Upper lobe of left lung (tissue), 6 donors: ENCODE data around the gene PPM1E. TPM values are rescaled to one million over a fixed set of nuclear protein-coding genes. Genes with fewer than 3 reads are reported as not detected.
"Not testable (repeated sequence)": the region's sequence is repeated elsewhere in the genome, so short reads cannot be mapped to it uniquely, and the experiment has no call there.

ENCODE experiments used
- ATAC-seq, 2 donors: fragments of 200-7000 bp; cut with Tn5 transposase; one replicate each; pipeline ENCODE4 v1.9.1; 2022; ENCODE audit warnings: mild to moderate bottlenecking in 2 of 2, moderate library complexity in 2 of 2; ENCODE audit not compliant: low FRiP score in 2 of 2
- DNase-seq, 2 donors: peaks; one replicate each; pipeline ENCODE4 v3.0.0-alpha.2; 2019 to 2020
- H3K27ac ChIP-seq, 4 donors: fragments of 200-600 bp; sonication (generic); one replicate each; pipeline ENCODE4 v1.5.1; 2016 to 2019
- H3K27me3 ChIP-seq, 4 donors: fragments of 200-600 bp; sonication (generic); one replicate each; pipeline ENCODE4 v1.5.1; 2017 to 2019
- H3K36me3 ChIP-seq, 4 donors: fragments of 200-600 bp; sonication (generic); one replicate each; pipeline ENCODE4 v1.5.1; 2016 to 2019
- H3K4me1 ChIP-seq, 4 donors: fragments of 200-600 bp; sonication (generic); one replicate each; pipeline ENCODE4 v1.5.1; 2018 to 2019
- H3K4me3 ChIP-seq, 4 donors: fragments of 200-600 bp; sonication (generic); one replicate each; pipeline ENCODE4 v1.5.1; 2017 to 2019; ENCODE audit warnings: mild to moderate bottlenecking in 2 of 4, moderate library complexity in 1 of 4
- H3K9me3 ChIP-seq, 4 donors: fragments of 200-600 bp; sonication (generic); one replicate each; pipeline ENCODE4 v1.5.1; 2018 to 2019
- CTCF ChIP-seq, 6 experiments: fragments of 450-650 bp in 4 of 6; fragments of 200-600 bp in 2 of 6; sonication (generic) in 2 of 6; IDR thresholded peaks; one replicate each; pipeline ENCODE4 v1.5.1; 2016 to 2019; ENCODE audit warnings: antibody characterized with exemption in 6 of 6
- EP300 ChIP-seq, 4 donors: sonication (generic); formaldehyde crosslinking; IDR thresholded peaks; one replicate each; pipeline ENCODE4 v1.5.1; 2017; ENCODE audit warnings: antibody characterized with exemption in 4 of 4, control low read depth in 2 of 4
- POLR2A ChIP-seq, 4 donors: fragments of 450-650 bp; IDR thresholded peaks; one replicate each; pipeline ENCODE4 v1.5.1; 2016 to 2017; ENCODE audit warnings: antibody characterized with exemption in 4 of 4, mild to moderate bottlenecking in 2 of 4
- POLR2AphosphoS5 ChIP-seq, 2 donors: sonication (generic); formaldehyde crosslinking; IDR thresholded peaks; one replicate each; pipeline ENCODE4 v1.5.1; 2017; ENCODE audit warnings: antibody characterized with exemption in 2 of 2
- WGBS, 2 donors: methylation state at CpG; one replicate each; pipeline ENCODE4 v1.1.5; 2017 to 2018; 5-methylcytosine and 5-hydroxymethylcytosine counted together
- total RNA-seq, 6 donors: library from RNA; depleted of rRNA in 4 of 6; stranded (reverse); fragments of >200 nt in 4 of 6; gene quantifications; one replicate each; pipeline versions ENCODE4 v1.1.0 to v1.2.1, GENCODE V29; 2016 to 2021
- donor health status: DM: no; HTN: no; CAD: no; lungs with moderate emphysema.
- donor health status: DM: no; HTN: yes; CAD: no; lungs with severe emphysema.

The PPM1E gene
- total RNA-seq, 6 donors from 2014 or later = under 0.01 to 0.76 (median 0.18) TPM

GRCh38 chr17:58741121-58741625, 14.5 kb upstream of the PPM1E start:
- TF ChIP-seq CTCF (IDR thresholded peaks at IDR 0.05) (no peak), POLR2A (IDR thresholded peaks at IDR 0.05) (no peak)
- no peak for ATAC-seq
- Histone ChIP-seq H3K27me3 (no peaks in the 10 kb centered on the region), H3K4me1 (no peaks in the 10 kb centered on the region), H3K36me3 (no peaks in the 10 kb centered on the region), H3K27ac (no peak overlapping the region), H3K4me3 (no peak overlapping the region), H3K9me3 (no peaks in the 10 kb centered on the region)
- WGBS, 2 donors = 76 to 82% methylated on average over 8 of the region's 8 CpGs
- no peak for DNase-seq

DNA sequence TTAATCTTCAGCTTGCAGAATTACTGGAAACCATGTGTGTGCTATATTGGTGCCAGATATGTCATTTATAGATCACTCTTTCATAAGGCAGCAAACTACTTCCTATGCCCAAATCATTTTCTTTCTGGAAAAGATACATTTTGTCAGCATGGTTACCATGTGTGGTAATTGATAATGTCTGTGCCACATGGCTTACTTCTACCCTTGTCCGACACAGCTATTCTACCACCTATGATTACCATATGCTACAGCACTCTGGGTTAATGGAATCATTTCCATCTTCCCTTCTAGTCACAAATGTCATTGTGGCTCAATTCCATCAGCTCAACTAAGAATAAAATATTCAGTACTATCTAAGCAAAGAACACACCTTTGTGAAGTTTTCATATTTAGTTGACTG, 8.0 kb upstream of the PPM1E start:
- H3K4me1 ChIP-seq = no peaks in the 10 kb centered on the region
- ATAC-seq (no peak), DNase-seq (no peak)
- H3K36me3 ChIP-seq = no peaks in the 10 kb centered on the region
- no peak overlapping the region for H3K4me3 ChIP-seq
- H3K27ac ChIP-seq = no peak overlapping the region
- TF ChIP-seq EP300 (IDR thresholded peaks at IDR 0.05) (no peak), CTCF (IDR thresholded peaks at IDR 0.05) (no peak), POLR2AphosphoS5 (IDR thresholded peaks at IDR 0.05) (no peak), POLR2A (IDR thresholded peaks at IDR 0.05) (no peak)
- H3K27me3 ChIP-seq = no peaks in the 10 kb centered on the region
- no peaks in the 10 kb centered on the region for H3K9me3 ChIP-seq
- WGBS, 2 donors = 83 to 87% methylated on average over 1 of the region's 1 CpG

- not testable (repeated sequence) for ATAC-seq, H3K4me1 ChIP-seq
These were observed 6.0 kb upstream of the PPM1E start for GRCh38 chr17:58749627-58750026.

DNA sequence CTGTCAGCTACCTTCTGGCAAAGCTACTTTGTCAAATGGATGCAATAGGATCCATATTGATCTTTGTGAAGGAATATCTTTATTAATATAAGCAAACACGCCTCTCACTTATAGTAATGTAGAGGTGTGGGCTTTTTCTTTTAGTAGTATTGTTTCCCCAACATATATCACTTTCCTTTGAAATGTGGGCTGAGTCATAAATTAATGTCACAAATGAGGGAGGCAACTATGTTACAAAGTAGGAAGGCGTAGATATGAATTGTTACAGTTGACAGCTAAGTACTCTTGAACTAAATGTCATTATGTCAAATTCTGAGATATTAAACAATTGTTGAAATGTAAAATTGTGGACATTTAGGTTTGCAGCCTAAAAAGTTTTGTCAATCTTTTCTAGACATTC, 2.6 kb upstream of the PPM1E start:
- H3K27me3 ChIP-seq = peaks cover 0 to 26% (median 15%) of the 10 kb centered on the region in 4 donors
- no peaks in the 10 kb centered on the region for H3K36me3 ChIP-seq
- no peaks in the 10 kb centered on the region for H3K9me3 ChIP-seq
- DNase-seq = no peak
- WGBS, 2 donors = 51 to 56% methylated on average over 2 of the region's 2 CpGs
- H3K4me1 ChIP-seq = peaks cover 14 to 20% (median 18%) of the 10 kb centered on the region in 4 donors
- TF ChIP-seq POLR2AphosphoS5 (IDR thresholded peaks at IDR 0.05) = no peak
- TF ChIP-seq POLR2A (IDR thresholded peaks at IDR 0.05) = no peak
- TF ChIP-seq EP300 (IDR thresholded peaks at IDR 0.05) = no peak
- no peak for TF ChIP-seq CTCF (IDR thresholded peaks at IDR 0.05)
- ATAC-seq = no peak
- no peak overlapping the region for H3K27ac ChIP-seq
- no peak overlapping the region for H3K4me3 ChIP-seq

More at GRCh38 chr17:58749627-58750026, 6.0 kb upstream of the PPM1E start:
- not testable (repeated sequence) for DNase-seq, H3K4me3 ChIP-seq, H3K36me3 ChIP-seq, H3K27ac ChIP-seq, H3K27me3 ChIP-seq, H3K9me3 ChIP-seq

DNA sequence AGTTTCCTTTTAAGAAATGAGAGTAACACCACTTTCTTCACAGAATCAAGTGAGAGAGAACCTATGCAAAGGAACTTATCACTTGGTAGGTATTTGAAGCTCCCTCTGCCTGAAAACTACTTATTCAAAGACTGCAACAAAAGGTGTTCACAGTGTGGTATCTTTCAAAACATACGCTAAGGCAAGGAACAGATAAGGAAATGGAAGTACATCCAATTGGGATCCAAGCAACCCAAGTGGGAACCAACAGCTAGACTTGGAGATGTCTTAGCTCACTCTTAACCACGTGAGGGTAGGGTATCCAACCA, 431 bp upstream of the PPM1E start:
- no peaks in the 10 kb centered on the region for H3K36me3 ChIP-seq
- H3K27ac ChIP-seq = no peak overlapping the region
- H3K4me1 ChIP-seq = peaks cover 14 to 20% (median 18%) of the 10 kb centered on the region in 4 donors
- peak overlapping the region in 3 of 4 donors; percentile 40 to 68 (median 59) for H3K4me3 ChIP-seq
- H3K9me3 ChIP-seq = no peaks in the 10 kb centered on the region
- no peak for DNase-seq
- H3K27me3 ChIP-seq = peaks cover 0 to 26% (median 15%) of the 10 kb centered on the region in 4 donors
- TF ChIP-seq POLR2A (IDR thresholded peaks at IDR 0.05) (no peak), CTCF (IDR thresholded peaks at IDR 0.05) (no peak), EP300 (IDR thresholded peaks at IDR 0.05) (no peak), POLR2AphosphoS5 (IDR thresholded peaks at IDR 0.05) (no peak)
- 26 to 31% methylated on average over 2 of the region's 2 CpGs for WGBS, 2 donors
- ATAC-seq = no peak
